Astrocyte (in vitro differentiated cells and primary cell): ENCODE results near the gene SLAMF7. TPM values are rescaled to one million over a fixed set of nuclear protein-coding genes. Genes with fewer than 3 reads are reported as not detected.
"Not testable (repeated sequence)": the region's sequence is repeated elsewhere in the genome, so short reads cannot be mapped to it uniquely, and the experiment has no call there.

Experiments
- DNase-seq: peaks from one replicate; pipeline ENCODE4 v3.0.0-alpha.2; 2010; ENCODE audit warnings: low read depth
- FAIRE-seq: peaks from 2 replicates; lab custom pipeline; 2011; peaks lifted over from hg19 to GRCh38; lab: Jason Lieb, UNC
- H2AFZ ChIP-seq: 2 replicates; pipeline ENCODE4 v1.6.0; 2012; ENCODE audit warnings: low read depth, low read length, inconsistent platforms
- H3K27ac ChIP-seq: 2 replicates; pipeline ENCODE4 v1.5.1; 2011; ENCODE audit warnings: low read depth, low read length, inconsistent platforms
- H3K27me3 ChIP-seq: 2 replicates; pipeline ENCODE4 v1.6.0; 2011; ENCODE audit warnings: low read length, inconsistent platforms; ENCODE audit not compliant: insufficient read depth
- H3K36me3 ChIP-seq: 2 replicates; pipeline ENCODE4 v1.5.1; 2011; ENCODE audit warnings: low read length, inconsistent platforms; ENCODE audit not compliant: insufficient read depth
- H3K4me1 ChIP-seq: 2 replicates; pipeline ENCODE4 v1.5.1; 2011; ENCODE audit warnings: low read length, inconsistent platforms; ENCODE audit not compliant: insufficient read depth
- H3K4me2 ChIP-seq: 2 replicates; pipeline ENCODE4 v1.6.0; 2012; ENCODE audit warnings: low read length, inconsistent platforms
- H3K4me3 ChIP-seq: 2 replicates; pipeline ENCODE4 v1.5.1; 2011; ENCODE audit warnings: low read depth, mild to moderate bottlenecking, low read length, inconsistent platforms; ENCODE audit not compliant: insufficient read depth
- H3K79me2 ChIP-seq: 2 replicates; pipeline ENCODE4 v1.6.0; 2012; ENCODE audit warnings: mild to moderate bottlenecking, low read length, inconsistent platforms; ENCODE audit not compliant: insufficient read depth
- H3K9ac ChIP-seq: 2 replicates; pipeline ENCODE4 v1.6.0; 2012; ENCODE audit warnings: mild to moderate bottlenecking, low read length, inconsistent platforms
- H3K9me3 ChIP-seq: 2 replicates; pipeline ENCODE4 v1.5.1; 2012; ENCODE audit warnings: low read depth, mild to moderate bottlenecking, low read length, inconsistent platforms; ENCODE audit not compliant: insufficient read depth
- H4K20me1 ChIP-seq: 2 replicates; pipeline ENCODE4 v1.6.0; 2012; ENCODE audit warnings: low read length, inconsistent platforms; ENCODE audit not compliant: insufficient read depth
- H3K27ac Mint-ChIP-seq: one replicate; pipeline ENCODE4 v1.8.0; 2021; ENCODE audit warnings: mild to moderate bottlenecking, mixed read lengths; ENCODE audit not compliant: unreplicated experiment
- H3K27me3 Mint-ChIP-seq: one replicate; pipeline ENCODE4 v1.8.0; 2021; ENCODE audit warnings: low read depth, mixed read lengths; ENCODE audit not compliant: unreplicated experiment
- H3K36me3 Mint-ChIP-seq: one replicate; pipeline ENCODE4 v1.8.0; 2021; ENCODE audit warnings: low read depth, mixed read lengths; ENCODE audit not compliant: unreplicated experiment
- H3K4me1 Mint-ChIP-seq: one replicate; pipeline ENCODE4 v1.8.0; 2021; ENCODE audit warnings: low read depth, mixed read lengths; ENCODE audit not compliant: unreplicated experiment
- H3K4me3 Mint-ChIP-seq: one replicate; pipeline ENCODE4 v1.8.0; 2021; ENCODE audit warnings: mild to moderate bottlenecking, moderate library complexity, mixed read lengths; ENCODE audit not compliant: unreplicated experiment
- H3K9me3 Mint-ChIP-seq: one replicate; pipeline ENCODE4 v1.8.0; 2021; ENCODE audit warnings: mild to moderate bottlenecking, mixed read lengths; ENCODE audit not compliant: unreplicated experiment
- EZH2 ChIP-seq: IDR thresholded peaks from 2 replicates; pipeline ENCODE4 v1.6.1; 2012; ENCODE audit warnings: mild to moderate bottlenecking, low read length, inconsistent platforms; ENCODE audit not compliant: insufficient read depth
- total RNA-seq: library from RNA; stranded (reverse); gene quantifications from 2 replicates; pipeline ENCODE4 v1.2.1, GENCODE V29; 2021
- TF ChIP-seq, protein P1 (sequence below): IDR thresholded peaks from 2 replicates; pipeline ENCODE4 v1.5.1; 2011; ENCODE audit warnings: low read depth, mild to moderate bottlenecking, inconsistent platforms, low read length, moderate library complexity; ENCODE audit not compliant: insufficient read depth

The SLAMF7 gene
- total RNA-seq, 1 donor from 2014 or later, result 0.32 TPM

GRCh38 chr1:160713161-160713560 is 25.9 kb upstream of the SLAMF7 start:
- Mint-ChIP-seq H3K36me3 (no peaks in the 10 kb centered on the region), H3K4me1 (peaks cover 5% of the 10 kb centered on the region), H3K27ac (no peak overlapping the region), H3K27me3 (peaks cover 12% of the 10 kb centered on the region), H3K9me3 (no peaks in the 10 kb centered on the region), H3K4me3 (no peak overlapping the region)
- Histone ChIP-seq H3K9me3 (no peaks in the 10 kb centered on the region), H3K27ac (no peak overlapping the region), H3K9ac (no peak overlapping the region), H3K27me3 (no peaks in the 10 kb centered on the region), H2AFZ (no peak overlapping the region), H3K79me2 (no peaks in the 10 kb centered on the region), H3K4me3 (no peak overlapping the region), H3K4me1 (no peaks in the 10 kb centered on the region), H3K36me3 (no peaks in the 10 kb centered on the region), H4K20me1 (no peaks in the 10 kb centered on the region), H3K4me2 (no peak overlapping the region)
- FAIRE-seq (no peak), DNase-seq (no peak)
- TF ChIP-seq, protein P1, sequence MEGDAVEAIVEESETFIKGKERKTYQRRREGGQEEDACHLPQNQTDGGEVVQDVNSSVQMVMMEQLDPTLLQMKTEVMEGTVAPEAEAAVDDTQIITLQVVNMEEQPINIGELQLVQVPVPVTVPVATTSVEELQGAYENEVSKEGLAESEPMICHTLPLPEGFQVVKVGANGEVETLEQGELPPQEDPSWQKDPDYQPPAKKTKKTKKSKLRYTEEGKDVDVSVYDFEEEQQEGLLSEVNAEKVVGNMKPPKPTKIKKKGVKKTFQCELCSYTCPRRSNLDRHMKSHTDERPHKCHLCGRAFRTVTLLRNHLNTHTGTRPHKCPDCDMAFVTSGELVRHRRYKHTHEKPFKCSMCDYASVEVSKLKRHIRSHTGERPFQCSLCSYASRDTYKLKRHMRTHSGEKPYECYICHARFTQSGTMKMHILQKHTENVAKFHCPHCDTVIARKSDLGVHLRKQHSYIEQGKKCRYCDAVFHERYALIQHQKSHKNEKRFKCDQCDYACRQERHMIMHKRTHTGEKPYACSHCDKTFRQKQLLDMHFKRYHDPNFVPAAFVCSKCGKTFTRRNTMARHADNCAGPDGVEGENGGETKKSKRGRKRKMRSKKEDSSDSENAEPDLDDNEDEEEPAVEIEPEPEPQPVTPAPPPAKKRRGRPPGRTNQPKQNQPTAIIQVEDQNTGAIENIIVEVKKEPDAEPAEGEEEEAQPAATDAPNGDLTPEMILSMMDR, result no peak
- TF ChIP-seq EZH2, result no peak

DNA sequence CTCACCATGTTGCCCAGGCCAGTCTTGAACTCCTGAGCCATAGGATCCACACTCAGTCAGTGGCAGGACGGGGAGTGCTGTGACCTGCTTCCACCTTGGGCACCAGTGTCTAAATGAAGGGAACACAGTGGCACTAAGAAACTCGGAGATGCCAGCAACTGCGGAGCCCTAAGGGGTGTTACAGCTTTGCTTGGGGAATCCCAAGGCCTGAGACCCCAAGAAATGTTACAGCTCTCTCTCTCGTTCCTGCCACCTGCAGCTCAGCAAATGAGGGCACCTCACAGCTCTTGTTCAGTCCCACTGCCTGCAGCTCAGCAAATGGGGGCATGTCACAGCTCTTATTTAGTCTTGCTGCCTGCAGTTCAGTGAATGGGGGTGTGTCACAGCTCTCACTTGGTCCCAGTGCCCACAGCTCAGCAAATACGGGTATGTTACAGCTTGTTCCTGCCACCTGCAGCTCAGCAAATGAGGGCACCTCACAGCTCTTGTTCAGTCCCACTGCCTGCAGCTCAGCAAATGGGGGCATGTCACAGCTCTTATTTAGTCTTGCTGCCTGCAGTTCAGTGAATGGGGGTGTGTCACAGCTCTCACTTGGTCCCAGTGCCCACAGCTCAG is 24.9 kb upstream of the SLAMF7 start:
- H3K9ac ChIP-seq, H3K4me1 ChIP-seq, DNase-seq, H3K9me3 ChIP-seq, H3K4me2 ChIP-seq, H2AFZ ChIP-seq, H3K79me2 ChIP-seq, H4K20me1 ChIP-seq, H3K4me3 Mint-ChIP-seq, FAIRE-seq, H3K9me3 Mint-ChIP-seq, H3K4me3 ChIP-seq, H3K27ac ChIP-seq, H3K27me3 ChIP-seq, H3K36me3 Mint-ChIP-seq, H3K4me1 Mint-ChIP-seq, H3K27ac Mint-ChIP-seq, H3K36me3 ChIP-seq: not testable (repeated sequence)
- peaks cover 12% of the 10 kb centered on the region for H3K27me3 Mint-ChIP-seq

GRCh38 chr1:160716013-160716412 is 23.0 kb upstream of the SLAMF7 start:
- no peak for TF ChIP-seq EZH2
- TF ChIP-seq, protein P1, result no peak
- no peak for FAIRE-seq

More at GRCh38 chr1:160716013-160716412, 23.0 kb upstream of the SLAMF7 start:
- H3K27ac Mint-ChIP-seq, result no peak overlapping the region
- H3K4me1 Mint-ChIP-seq, result peaks cover 14% of the 10 kb centered on the region
- Histone ChIP-seq H3K27ac (no peak overlapping the region), H3K4me3 (no peak overlapping the region), H3K4me1 (no peaks in the 10 kb centered on the region), H3K27me3 (no peaks in the 10 kb centered on the region), H3K4me2 (no peak overlapping the region), H3K36me3 (no peaks in the 10 kb centered on the region), H3K9me3 (no peaks in the 10 kb centered on the region), H3K9ac (no peak overlapping the region), H3K79me2 (no peaks in the 10 kb centered on the region), H2AFZ (no peak overlapping the region), H4K20me1 (no peaks in the 10 kb centered on the region)
- H3K4me3 Mint-ChIP-seq, result no peak overlapping the region
- no peaks in the 10 kb centered on the region for H3K9me3 Mint-ChIP-seq
- H3K36me3 Mint-ChIP-seq, result no peaks in the 10 kb centered on the region
- H3K27me3 Mint-ChIP-seq, result peaks cover 7% of the 10 kb centered on the region
- no peak for DNase-seq
